GM12878 (cell line): ENCODE measurements around the gene CD84.

Experiments used
- JUND ChIP-seq: IDR thresholded peaks from 2 replicates; pipeline ENCODE4 v1.6.1; 2012; ENCODE audit warnings: low read depth, mild to moderate bottlenecking, low read length, improper control_type of control experiment, moderate library complexity
- MEF2B ChIP-seq: fragments of 450-650 bp; IDR thresholded peaks from 2 replicates; pipeline ENCODE4 v1.6.1; 2018; ENCODE audit warnings: mild to moderate bottlenecking, moderate library complexity; ENCODE audit not compliant: partially characterized antibody, poor library complexity, severe bottlenecking
- POLR2A ChIP-seq: IDR thresholded peaks from 2 replicates; pipeline ENCODE4 v1.6.1; 2011; ENCODE audit warnings: low read depth, mild to moderate bottlenecking, low read length
- TAF1 ChIP-seq: IDR thresholded peaks from 2 replicates; pipeline ENCODE4 v1.6.1; 2011; ENCODE audit warnings: mild to moderate bottlenecking, low read depth, low read length, borderline replicate concordance
- TF ChIP-seq, protein P1 (sequence below): IDR thresholded peaks from 2 replicates; pipeline ENCODE4 v1.6.1; 2012; ENCODE audit warnings: mild to moderate bottlenecking, low read depth, low read length

DNA sequence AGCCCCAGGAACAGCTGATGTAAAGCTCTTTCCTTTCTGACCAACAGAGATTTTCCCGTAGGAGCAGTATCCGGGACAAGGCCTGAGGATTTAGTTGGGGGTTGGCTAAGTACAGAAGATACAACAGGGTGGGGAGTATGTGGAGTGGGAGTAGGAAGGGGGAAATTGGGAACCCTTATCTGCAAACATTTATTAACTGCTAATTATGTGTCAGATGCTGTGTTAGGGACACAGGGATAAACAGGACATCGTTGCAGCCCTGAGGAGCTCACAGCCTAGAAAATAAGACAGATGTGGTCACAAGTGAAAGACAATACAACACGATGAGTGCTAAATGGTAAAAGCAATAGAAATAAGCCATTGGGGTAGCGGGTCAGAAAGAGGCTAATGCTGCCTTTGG is 12.0 kb downstream of the CD84 start:
- no peak for TF ChIP-seq MEF2B
- TF ChIP-seq TAF1 = no peak
- TF ChIP-seq, protein P1, sequence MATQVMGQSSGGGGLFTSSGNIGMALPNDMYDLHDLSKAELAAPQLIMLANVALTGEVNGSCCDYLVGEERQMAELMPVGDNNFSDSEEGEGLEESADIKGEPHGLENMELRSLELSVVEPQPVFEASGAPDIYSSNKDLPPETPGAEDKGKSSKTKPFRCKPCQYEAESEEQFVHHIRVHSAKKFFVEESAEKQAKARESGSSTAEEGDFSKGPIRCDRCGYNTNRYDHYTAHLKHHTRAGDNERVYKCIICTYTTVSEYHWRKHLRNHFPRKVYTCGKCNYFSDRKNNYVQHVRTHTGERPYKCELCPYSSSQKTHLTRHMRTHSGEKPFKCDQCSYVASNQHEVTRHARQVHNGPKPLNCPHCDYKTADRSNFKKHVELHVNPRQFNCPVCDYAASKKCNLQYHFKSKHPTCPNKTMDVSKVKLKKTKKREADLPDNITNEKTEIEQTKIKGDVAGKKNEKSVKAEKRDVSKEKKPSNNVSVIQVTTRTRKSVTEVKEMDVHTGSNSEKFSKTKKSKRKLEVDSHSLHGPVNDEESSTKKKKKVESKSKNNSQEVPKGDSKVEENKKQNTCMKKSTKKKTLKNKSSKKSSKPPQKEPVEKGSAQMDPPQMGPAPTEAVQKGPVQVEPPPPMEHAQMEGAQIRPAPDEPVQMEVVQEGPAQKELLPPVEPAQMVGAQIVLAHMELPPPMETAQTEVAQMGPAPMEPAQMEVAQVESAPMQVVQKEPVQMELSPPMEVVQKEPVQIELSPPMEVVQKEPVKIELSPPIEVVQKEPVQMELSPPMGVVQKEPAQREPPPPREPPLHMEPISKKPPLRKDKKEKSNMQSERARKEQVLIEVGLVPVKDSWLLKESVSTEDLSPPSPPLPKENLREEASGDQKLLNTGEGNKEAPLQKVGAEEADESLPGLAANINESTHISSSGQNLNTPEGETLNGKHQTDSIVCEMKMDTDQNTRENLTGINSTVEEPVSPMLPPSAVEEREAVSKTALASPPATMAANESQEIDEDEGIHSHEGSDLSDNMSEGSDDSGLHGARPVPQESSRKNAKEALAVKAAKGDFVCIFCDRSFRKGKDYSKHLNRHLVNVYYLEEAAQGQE = no peak
- TF ChIP-seq POLR2A = no peak
- no peak for TF ChIP-seq JUND
